ENCODE data around the gene TTBK1.

TTBK1 gene

GRCh38 chr6:43255408-43256054 is 12.2 kb downstream of the TTBK1 start:
- DNase-seq (ENCODE audit: low spot score): no peak

GRCh38 chr6:43256670-43257366 is 13.5 kb downstream of the TTBK1 start:
- DNase-seq (ENCODE audit: low spot score): no peak

- DNase-seq (ENCODE audit: low spot score): no peak
Observed at GRCh38 chr6:43257367-43258145, 14.3 kb downstream of the TTBK1 start.

GRCh38 chr6:43258180-43258579 is 14.9 kb downstream of the TTBK1 start:
- no peak for DNase-seq (ENCODE audit: low spot score)

- no peak for DNase-seq (ENCODE audit: low spot score)
Observed at GRCh38 chr6:43258807-43259686, 15.8 kb downstream of the TTBK1 start.

GRCh38 chr6:43260791-43261190 is 17.5 kb downstream of the TTBK1 start:
- DNase-seq (ENCODE audit: low spot score): no peak

GRCh38 chr6:43261198-43261597 is 17.9 kb downstream of the TTBK1 start:
- no peak for DNase-seq (ENCODE audit: low spot score)

GRCh38 chr6:43262000-43262779 is 18.9 kb downstream of the TTBK1 start:
- DNase-seq (ENCODE audit: low spot score): no peak

GRCh38 chr6:43262780-43263313 is 19.6 kb downstream of the TTBK1 start:
- DNase-seq (ENCODE audit: low spot score): no peak

GRCh38 chr6:43263314-43264178 is 20.3 kb downstream of the TTBK1 start:
- peak; percentile 74 for DNase-seq (ENCODE audit: low spot score)

GRCh38 chr6:43264599-43265145 is 21.4 kb downstream of the TTBK1 start:
- no peak for DNase-seq (ENCODE audit: low spot score)

- DNase-seq (ENCODE audit: low spot score): no peak
Observed at GRCh38 chr6:43265564-43265963, 22.3 kb downstream of the TTBK1 start.

- no peak for DNase-seq (ENCODE audit: low spot score)
Observed at GRCh38 chr6:43267619-43268354, 24.5 kb downstream of the TTBK1 start.

GRCh38 chr6:43268355-43268700 is 25.0 kb downstream of the TTBK1 start:
- DNase-seq (ENCODE audit: low spot score): peak; percentile 87

GRCh38 chr6:43268782-43269272 is 25.5 kb downstream of the TTBK1 start:
- DNase-seq (ENCODE audit: low spot score): no peak

- DNase-seq (ENCODE audit: low spot score): no peak
Observed at GRCh38 chr6:43269273-43270007, 26.2 kb downstream of the TTBK1 start.

GRCh38 chr6:43271103-43271815 is 28.0 kb downstream of the TTBK1 start:
- no peak for DNase-seq (ENCODE audit: low spot score)

Measured in Ammon's horn (tissue), 1 donor.